KBM-7 (cell line): ENCODE results near the gene NAXE.
"Not testable (repeated sequence)": the region's sequence is repeated elsewhere in the genome, so short reads cannot be mapped to it uniquely, and the experiment has no call there.

Source experiments
- DNase-seq: peaks from one replicate; pipeline ENCODE4 v3.0.0-alpha.2; 2015
- in situ Hi-C: fragments of 300-500 bp; cut with MboI; formaldehyde crosslinking; loops from 2 replicates; pipeline ENCODE4 v1.14.3; 2020; ENCODE audit warnings: low sequenced_read_pairs, low pct_unique_long_range_greater_than_20kb, mixed read lengths

Gene NAXE

DNA sequence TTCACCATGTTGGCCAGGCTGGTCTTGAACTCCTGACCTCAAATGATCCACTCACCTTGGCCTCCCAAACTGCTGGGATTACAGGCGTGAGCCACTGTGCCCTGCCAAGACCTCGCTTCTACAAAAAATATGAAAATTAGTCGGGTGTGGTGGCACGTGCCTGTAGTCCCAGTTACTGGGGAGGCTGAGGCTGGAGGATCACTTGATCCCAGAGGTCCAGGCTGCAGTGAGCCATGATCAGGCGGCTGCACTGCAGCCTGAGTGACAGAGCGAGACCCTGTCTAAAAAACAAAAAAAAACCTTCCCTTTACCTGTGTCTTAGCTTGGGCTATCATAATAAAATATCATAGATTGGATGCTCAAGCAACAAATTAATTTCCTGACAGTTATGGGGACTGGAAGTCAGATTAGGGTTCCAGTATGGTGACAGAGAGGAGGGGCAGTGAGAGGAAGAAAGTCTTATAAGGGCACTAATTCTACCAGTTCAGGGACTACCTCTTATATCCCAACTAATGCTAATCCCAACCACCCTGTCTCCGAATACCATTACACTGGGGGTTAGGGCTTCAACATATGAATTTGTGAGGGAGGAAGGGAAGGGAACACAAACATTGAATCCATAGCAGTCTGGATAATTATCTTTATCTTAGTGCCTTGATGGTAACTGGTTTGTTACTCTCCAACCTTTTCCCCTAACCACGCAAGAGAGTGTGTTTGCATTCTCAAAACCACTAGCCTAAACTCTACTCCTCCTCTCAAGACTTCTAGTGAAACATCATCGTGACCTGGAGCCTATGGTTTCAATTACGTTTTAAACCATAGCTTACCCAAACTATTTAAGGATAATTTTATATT, 1.0 kb upstream of the NAXE start:
- DNase-seq, result no peak
- in situ Hi-C loops, result loop anchor here (10.0 kb wide), 1 partner anchor 126 kb away; no protein-coding TSS in a partner anchor

DNA sequence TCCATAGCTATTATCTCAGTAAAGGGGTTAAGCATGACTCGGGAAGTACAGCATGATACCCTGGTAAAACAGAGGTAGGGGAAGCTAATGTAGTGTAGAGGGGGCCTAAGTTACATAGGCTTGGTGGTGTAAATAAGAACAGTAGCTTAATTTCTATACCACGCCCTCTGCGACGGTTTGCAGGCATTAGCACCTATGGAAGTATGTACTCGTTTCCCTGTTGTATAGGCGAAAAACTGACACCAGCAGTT, 470 bp upstream of the NAXE start:
- no peak for DNase-seq
- in situ Hi-C loops, result loop anchor here (10.0 kb wide), 1 partner anchor 126 kb away; no protein-coding TSS in a partner anchor

DNA sequence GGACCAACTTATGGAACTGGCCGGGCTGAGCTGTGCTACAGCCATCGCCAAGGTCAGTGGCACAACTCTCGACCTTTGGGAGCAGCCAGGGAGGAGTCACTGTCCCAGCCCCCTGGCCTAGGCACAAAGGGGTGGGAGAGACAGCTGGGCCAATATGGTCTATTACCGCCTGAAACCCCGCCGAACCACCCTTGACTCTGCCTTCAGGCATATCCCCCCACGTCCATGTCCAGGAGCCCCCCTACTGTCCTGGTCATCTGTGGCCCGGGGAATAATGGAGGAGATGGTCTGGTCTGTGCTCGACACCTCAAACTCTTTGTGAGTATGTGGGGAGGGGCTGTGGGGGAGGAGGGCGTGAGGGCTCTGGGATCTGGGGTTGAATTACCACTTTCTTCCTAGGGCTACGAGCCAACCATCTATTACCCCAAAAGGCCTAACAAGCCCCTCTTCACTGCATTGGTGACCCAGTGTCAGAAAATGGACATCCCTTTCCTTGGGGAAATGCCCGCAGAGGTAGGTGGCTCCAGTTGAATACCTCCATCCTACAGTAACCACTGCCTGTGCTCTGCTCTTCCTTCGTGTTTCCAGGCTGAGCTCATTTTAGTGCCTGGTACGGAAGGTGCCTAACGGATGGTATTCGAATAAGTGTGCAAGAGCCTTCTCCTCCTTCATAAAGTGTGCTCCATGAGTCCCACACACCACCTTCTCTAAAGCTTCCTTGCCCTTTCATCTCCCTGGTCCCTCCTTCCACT, 758 bp downstream of the NAXE start:
- in situ Hi-C loops, result loop anchor here (10.0 kb wide), 1 partner anchor 128 kb away; no protein-coding TSS in a partner anchor

DNA sequence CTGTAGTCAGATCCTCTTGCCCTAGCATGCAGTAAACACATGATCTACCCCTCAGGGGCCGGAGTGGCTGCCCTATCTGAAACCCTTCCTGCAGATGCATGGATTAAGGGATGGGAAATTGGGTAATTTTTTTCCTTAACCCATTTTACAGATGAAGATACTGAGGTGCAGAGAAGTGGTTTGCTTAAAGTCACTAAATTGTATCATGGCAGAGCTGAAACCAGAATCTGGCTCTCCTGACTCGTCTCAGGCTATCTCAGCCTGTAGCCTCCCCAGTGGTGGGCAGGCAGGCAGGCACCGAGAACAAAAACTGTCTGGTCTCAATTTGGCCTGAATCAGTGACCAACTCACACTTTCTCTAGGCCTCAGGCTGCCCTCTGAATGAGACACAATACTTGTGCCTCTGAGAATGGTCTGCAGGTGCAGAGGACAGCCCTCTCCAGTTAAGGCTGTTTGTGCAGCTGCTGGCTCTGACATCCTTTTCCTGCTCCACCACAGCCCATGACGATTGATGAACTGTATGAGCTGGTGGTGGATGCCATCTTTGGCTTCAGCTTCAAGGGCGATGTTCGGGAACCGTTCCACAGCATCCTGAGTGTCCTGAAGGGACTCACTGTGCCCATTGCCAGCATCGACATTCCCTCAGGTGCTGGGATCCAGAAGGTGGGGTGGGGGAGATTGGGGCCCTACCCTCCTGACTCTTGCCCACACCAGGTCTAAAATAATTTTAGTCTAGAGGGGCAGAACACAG, 1.5 kb downstream of the NAXE start:
- in situ Hi-C loops, result loop anchor here (10.0 kb wide), 1 partner anchor 128 kb away; no protein-coding TSS in a partner anchor
- DNase-seq, result no peak

More for the DNA sequence above, 758 bp downstream of the NAXE start:
- DNase-seq, result no peak

DNA sequence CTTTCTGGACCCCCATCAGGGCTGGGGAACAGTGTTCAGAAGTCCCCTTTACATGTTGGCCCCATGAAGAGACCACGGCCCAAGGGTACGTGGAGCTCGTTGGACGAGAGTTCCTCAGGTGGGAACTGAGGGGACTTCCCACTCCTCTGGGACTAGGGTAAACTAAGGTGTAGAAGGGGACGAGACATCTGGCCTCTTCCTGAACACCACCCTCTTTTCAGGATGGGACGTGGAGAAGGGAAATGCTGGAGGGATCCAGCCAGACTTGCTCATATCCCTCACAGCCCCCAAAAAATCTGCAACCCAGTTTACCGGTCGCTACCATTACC, 2.0 kb downstream of the NAXE start:
- DNase-seq, result no peak
- in situ Hi-C loops, result loop anchor here (10.0 kb wide), 1 partner anchor 129 kb away; no protein-coding TSS in a partner anchor

DNA sequence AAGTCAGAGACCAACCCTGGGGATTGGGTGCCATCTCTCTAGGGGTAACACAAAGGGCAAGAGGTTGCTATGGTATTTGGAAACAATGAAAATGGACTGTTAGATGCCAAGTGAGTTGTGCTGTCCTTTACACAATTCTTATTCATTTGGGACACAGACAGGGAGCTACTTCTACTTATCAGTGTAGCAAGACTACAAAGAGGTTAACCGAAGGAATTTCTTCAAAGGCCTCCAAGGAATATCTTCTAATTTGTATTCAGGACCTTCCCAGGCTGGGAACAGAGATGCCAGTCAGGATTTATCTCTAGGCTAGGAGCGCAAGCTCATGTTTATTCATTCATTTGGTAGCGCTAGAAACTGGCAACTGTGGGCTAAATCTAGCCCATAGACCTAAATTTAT, 2.6 kb downstream of the NAXE start:
- in situ Hi-C loops, result loop anchor here (10.0 kb wide), 1 partner anchor 129 kb away; no protein-coding TSS in a partner anchor

DNA sequence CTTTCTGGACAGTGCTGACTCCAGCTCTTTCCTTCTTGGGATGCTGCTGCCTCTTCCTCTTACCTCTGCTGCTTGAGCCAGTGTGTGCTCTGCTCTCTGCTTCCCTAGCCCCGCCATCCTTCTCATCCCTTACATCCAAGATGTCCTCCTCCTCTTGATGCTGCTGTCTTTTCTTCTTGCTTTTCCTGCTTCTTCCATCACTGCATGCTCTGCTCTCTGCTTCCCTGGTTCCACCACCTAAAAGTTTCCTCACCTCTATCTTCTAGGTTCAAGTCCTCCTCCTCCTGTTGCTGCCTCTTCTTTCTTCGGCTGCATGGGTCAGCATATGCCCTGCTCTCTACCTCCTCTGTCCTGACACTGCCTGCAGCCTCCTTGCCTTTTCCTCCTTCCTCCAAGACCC, 3.4 kb downstream of the NAXE start:
- in situ Hi-C loops, result loop anchor here (10.0 kb wide), 1 partner anchor 130 kb away; no protein-coding TSS in a partner anchor
- no peak for DNase-seq

More for the DNA sequence above, 2.6 kb downstream of the NAXE start:
- DNase-seq, result no peak

DNA sequence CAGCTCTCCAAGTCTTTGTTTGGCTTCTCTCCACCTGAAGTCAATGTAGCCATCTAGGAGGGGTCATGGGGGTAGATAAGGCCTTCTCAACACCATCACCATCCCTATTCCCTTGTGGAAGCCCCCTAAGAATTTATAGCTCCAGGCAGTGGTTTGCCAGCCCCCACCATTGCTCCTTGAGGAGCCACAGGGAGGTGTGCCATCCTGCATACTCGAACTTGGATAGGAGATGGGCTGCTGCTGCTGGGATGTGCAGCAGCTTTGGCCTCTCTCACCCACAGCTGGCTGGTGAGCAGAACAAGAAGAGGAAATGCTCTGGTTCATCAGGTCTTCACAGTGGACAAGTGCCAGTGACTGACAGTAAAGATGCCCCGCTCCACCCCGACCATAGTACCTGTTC, 4.8 kb downstream of the NAXE start:
- in situ Hi-C loops, result loop anchor here (10.0 kb wide), 1 partner anchor 132 kb away; no protein-coding TSS in a partner anchor

DNA sequence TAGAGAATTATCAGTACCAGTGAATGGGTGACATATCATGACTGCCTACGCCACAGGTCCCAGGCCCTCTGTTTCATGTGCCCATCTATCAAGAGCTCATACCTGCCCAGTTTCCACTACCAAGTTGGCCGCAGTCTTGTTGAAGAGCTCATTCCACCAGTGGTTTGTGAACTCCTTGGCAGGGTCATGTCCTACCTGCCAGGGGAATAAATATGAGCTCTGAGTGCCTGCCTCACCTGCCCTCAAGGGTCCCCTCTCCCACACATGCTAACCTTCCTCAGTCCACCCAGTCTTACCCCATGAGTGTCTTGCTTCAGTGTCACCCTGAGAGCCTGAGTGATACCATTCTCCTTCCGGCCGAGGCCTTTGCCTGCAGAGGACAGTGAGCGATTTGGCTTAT, 6.5 kb downstream of the NAXE start:
- no peak for DNase-seq
- in situ Hi-C loops, result loop anchor here (10.0 kb wide), 1 partner anchor 133 kb away; no protein-coding TSS in a partner anchor

More for the DNA sequence above, 4.8 kb downstream of the NAXE start:
- DNase-seq, result no peak

DNA sequence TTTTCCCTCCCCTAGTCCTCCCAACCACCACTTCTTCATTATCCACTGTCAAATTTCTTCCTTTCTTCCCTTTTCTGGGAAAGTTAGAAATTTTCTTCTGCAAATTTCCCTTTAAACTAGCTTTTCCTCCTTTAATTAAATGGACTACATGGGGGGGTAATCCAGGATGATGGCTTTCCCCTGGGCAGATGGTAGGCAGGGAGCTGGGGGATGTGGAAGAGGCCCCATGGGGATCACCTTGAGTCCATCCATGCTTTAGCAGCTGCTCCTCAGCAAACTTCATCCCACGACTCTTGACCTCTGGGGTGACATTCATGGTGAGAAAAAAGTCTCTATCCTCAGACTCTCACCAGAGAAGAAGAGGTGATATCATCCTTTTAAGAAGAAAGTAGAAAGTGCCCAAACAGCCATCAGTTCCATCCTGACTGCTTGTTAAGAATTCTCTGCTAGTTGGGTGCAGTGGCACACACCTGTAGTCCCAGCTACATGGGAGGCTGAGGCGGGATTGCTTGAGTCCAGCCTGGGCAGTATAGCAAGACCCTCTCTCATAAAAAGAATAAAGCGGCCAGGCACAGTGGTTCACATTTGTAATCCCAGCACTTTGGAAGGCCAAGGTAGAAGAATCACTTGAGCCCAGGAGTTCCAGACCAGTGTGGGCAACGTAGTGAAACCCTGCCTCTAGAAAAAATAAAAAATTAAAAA, 7.3 kb downstream of the NAXE start:
- in situ Hi-C loops, result loop anchor here (10.0 kb wide), 1 partner anchor 134 kb away; no protein-coding TSS in a partner anchor
- DNase-seq, result no peak

DNA sequence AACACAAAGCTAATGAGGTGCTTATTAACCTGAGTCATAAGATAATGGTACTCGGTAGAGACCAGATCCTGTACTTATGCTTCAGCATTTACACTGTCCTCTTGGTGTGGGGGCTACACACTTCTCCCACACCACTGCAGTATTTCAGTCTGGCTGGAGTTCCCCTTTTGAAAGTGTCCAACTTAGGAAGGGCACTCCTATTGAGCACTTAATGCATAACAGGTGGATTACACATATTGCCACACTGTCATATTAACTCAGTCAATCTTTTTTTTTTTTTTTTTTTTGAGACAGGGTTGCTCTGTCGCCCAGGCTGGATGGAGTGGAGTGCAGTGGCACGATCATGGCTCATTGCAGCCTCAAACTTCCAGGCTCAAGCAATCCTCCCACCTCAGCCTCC, 8.2 kb downstream of the NAXE start:
- peak; percentile 83 for DNase-seq
- in situ Hi-C loops, result loop anchor here (10.0 kb wide), 1 partner anchor 135 kb away; no protein-coding TSS in a partner anchor

DNA sequence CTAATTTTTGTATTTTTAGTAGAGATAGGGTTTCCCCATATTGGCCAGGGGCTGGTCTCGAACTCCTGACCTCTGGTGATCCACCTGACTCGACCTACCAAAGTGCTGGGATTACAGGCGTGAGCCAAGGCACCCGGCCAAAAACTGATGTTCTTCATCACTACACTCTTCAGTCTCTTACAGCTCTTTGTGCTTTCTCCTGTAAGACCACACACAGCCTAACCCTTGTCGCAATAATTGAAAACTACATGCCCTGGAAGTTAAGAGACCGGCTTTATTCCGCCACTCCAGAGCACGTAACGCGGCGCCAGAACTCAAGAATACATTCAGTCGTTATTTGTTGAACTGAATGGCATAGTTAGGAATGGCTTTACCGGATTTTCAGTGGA, 9.2 kb downstream of the NAXE start:
- DNase-seq, result no peak
- in situ Hi-C loops, result no loop called here

DNA sequence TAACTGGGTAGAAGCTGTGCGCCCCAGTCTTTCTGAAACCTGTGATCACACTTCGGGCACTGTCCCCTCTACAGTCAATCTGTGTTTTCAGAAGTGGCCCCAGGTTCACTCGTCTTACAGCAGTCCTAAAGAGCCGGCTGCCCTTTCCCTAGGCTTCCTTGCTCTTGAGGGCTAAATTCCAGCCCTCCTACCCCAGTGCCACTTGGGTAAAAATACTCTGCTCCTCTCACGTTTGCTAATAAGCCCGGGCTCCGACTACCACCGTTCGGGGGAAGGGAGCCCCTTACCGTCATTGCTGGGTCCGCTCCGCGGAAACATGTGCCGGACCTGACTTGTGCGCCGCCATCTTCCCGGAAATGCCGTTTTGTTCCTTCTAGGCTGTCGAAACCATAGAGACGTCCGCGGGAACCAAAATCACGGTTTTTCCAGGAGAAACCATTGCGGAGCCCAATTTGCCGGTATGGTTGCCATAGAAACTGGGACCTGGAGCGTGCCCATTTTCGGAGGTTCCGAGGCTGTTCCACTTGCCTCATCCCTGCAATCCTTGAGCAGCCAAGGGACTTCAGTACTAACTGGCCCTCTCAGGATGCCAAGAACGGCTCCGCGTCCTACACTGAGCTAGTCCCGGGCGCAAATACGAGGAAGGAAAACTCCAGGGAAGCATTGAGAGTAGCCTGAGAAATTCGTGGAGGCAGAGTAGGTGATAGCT, 9.7 kb downstream of the NAXE start, which contains the start of gene GPATCH4:
GPATCH4 (minus strand) TSS at position 358 of the 709 bp plus-strand sequence.
- in situ Hi-C loops, result no loop called here
- peak; percentile 87 for DNase-seq

DNA sequence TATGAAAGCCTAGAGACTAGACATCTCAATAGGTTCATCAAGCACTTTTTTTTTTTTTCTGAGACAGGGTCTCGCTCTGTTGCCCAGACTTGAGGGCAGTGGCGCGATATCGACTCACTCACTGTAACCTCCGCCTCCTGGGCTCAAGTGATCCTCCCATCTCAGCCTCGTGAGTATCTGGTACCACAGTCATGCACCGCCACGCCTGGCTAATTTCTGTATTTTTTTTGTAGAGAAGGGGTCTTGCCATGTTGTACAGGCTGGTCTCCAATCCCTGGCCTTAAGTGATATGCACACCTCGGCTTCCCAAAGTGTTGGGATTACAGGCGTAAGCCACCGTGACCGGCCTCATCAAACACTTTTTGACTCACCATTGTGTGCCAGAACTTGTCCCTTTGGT, 10.3 kb downstream of the NAXE start:
- no peak for DNase-seq

DNA sequence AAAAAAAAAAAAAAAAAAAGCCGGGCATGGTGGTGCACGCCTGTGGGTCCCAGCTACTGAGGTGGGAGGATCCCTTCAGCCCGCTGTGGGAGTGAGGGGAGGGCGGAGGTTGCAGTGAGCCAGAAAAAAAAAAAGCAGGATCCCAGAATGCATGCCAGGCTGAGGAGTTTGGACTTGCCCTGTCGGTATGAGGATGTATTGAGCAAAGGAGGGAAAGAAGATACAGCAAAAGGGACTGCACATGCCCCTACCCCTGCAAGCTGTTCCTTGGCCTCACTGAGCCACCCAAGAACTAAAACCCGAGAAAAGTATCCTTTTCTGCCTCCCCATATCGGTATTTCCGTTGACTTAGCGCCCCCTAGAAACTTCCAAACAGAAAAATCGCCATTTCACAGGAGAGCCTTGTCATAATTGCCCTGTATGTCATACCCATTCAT, 11.0 kb downstream of the NAXE start:
- in situ Hi-C loops, result no loop called here

More for the DNA sequence above, 10.3 kb downstream of the NAXE start:
- in situ Hi-C loops, result no loop called here

DNA sequence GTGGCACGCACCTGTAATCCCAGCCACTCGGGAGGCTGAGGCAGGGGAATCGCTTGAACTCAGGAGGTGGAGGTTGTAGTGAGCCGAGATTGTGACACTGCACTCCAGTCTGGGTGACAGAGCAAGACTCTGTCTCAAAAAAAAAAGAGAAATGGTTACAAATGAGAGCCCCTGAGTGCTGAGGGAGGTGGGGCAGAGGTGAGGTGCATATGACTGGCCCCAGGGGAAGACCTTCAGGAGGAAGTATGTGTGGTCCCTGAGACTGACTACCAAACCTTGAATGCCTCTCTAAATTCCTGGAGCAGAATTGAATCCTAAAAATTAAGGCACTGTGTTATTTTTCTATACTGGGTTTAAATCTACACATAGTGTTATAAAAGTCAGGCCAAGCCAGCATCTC, 15.8 kb downstream of the NAXE start:
- in situ Hi-C loops, DNase-seq: not testable (repeated sequence)

More for the DNA sequence above, 11.0 kb downstream of the NAXE start:
- peak; percentile 52 for DNase-seq

DNA sequence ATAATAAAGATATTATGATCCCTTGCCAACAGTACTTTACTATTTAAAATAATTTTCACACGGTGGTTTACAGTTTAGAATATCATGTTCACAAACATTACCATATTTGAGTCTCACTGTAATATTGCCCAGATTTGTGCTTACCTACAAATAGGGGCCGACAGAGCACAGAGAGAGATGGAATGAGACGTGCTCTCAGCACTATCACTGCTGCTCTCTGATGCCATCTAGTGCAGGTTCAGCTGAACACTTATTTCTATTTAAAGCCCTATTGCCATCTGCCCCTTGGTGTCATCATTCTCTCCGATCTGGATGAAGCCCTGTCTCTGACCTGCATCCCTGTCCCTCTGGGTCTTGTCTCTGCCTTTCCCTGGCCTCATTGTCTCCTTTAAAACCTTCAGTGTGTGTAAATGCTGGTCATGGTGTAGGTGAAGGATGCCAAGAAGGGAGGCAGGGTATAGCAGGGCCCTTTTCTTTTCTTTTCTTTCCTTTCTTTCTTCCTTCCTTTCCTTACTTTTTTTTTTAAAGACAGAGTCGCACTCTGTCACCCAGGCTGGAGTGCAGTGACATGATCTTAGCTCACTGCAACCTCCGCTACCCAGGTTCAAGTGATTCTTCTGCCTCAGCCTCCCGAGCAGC, 16.6 kb downstream of the NAXE start:
- in situ Hi-C loops, result no loop called here

More for the DNA sequence above, 16.6 kb downstream of the NAXE start:
- DNase-seq, result peak; percentile 79
